DND-41 (cell line): Measurements from ENCODE around the gene ADRB1.

Experiments
- ATAC-seq: fragments of 200-7000 bp; cut with Tn5 transposase; 3 replicates; pipeline ENCODE4 v1.9.1; 2021; ENCODE audit warnings: low read depth; ENCODE audit not compliant: insufficient read depth
- DNase-seq: peaks from one replicate; pipeline ENCODE4 v3.0.0-alpha.2; 2020
- H2AFZ ChIP-seq: 2 replicates; pipeline ENCODE4 v1.6.0; 2012; ENCODE audit warnings: low read depth, low read length
- H3K27ac ChIP-seq: 2 replicates; pipeline ENCODE4 v1.5.1; 2012; ENCODE audit warnings: low read length, inconsistent platforms
- H3K27me3 ChIP-seq: fragments of 200-600 bp; sonication (generic); 2 replicates; pipeline ENCODE4 v1.6.0; 2012; ENCODE audit warnings: low read length, mild to moderate bottlenecking, inconsistent platforms; ENCODE audit not compliant: insufficient read depth, poor library complexity
- H3K36me3 ChIP-seq: 2 replicates; pipeline ENCODE4 v1.5.1; 2012; ENCODE audit warnings: low read length, inconsistent platforms; ENCODE audit not compliant: insufficient read depth
- H3K4me1 ChIP-seq: 2 replicates; pipeline ENCODE4 v1.5.1; 2012; ENCODE audit warnings: mild to moderate bottlenecking, low read length; ENCODE audit not compliant: insufficient read depth
- H3K4me2 ChIP-seq: 2 replicates; pipeline ENCODE4 v1.6.0; 2012; ENCODE audit warnings: mild to moderate bottlenecking, moderate library complexity, low read length, inconsistent platforms; ENCODE audit not compliant: insufficient read depth
- H3K4me3 ChIP-seq, 2 experiments: fragments of 200-600 bp in 1 of 2; shearing (Covaris generic) in 1 of 2; 2 replicates each; pipeline ENCODE4 v1.5.1; 2012 to 2016; ENCODE audit warnings: inconsistent platforms in 2 of 2, low read length in 2 of 2, mild to moderate bottlenecking in 2 of 2, low read depth in 1 of 2, moderate library complexity in 1 of 2
- H3K79me2 ChIP-seq: 2 replicates; pipeline ENCODE4 v1.6.0; 2012; ENCODE audit warnings: low read length, inconsistent platforms; ENCODE audit not compliant: insufficient read depth
- H3K9ac ChIP-seq: 2 replicates; pipeline ENCODE4 v1.6.0; 2012; ENCODE audit warnings: low read depth, mild to moderate bottlenecking, inconsistent platforms, low read length, moderate library complexity
- H3K9me3 ChIP-seq: 2 replicates; pipeline ENCODE4 v1.5.1; 2012; ENCODE audit warnings: low read length, moderate library complexity, mild to moderate bottlenecking, inconsistent platforms; ENCODE audit not compliant: insufficient read depth, severe bottlenecking
- H4K20me1 ChIP-seq: 2 replicates; pipeline ENCODE4 v1.6.0; 2012; ENCODE audit warnings: low read length; ENCODE audit not compliant: insufficient read depth
- EZH2 ChIP-seq: IDR thresholded peaks from 3 replicates; pipeline ENCODE4 v1.6.1; 2012; ENCODE audit warnings: borderline replicate concordance, low read depth, mild to moderate bottlenecking, moderate library complexity, low read length, inconsistent platforms; ENCODE audit not compliant: severe bottlenecking
- TF ChIP-seq, protein P1 (sequence below): IDR thresholded peaks from 2 replicates; pipeline ENCODE4 v1.5.1; 2012; ENCODE audit warnings: borderline replicate concordance, low read length, moderate library complexity, mild to moderate bottlenecking; ENCODE audit not compliant: poor library complexity, severe bottlenecking; ENCODE audit errors: extremely low read depth

ADRB1 gene

DNA sequence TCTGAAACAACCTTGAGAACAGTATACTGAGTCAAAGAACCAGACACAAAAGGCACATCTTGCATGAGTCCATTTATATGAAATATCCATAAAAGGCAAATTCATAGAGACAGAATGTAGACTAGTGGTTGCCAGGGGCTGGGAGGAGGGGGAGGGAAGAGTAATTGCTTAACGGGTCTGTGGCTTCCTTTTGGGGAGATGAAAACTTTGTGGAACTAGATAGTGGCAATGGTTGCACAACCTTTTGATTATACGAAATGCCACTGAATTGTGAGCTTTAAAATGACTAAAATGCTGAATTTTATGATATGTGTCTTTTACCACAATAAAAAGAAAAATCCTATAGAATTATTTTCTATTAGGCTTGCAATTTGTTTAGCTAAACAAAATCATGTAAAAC, 16.8 kb downstream of the ADRB1 start:
- Histone ChIP-seq H2AFZ (0 out of 2 replicates have a peak overlapping the region, but pooled peaks have one; percentile 1), H3K4me2 (peak overlapping the region; percentile 35; the same call in 1 of the 2 replicates), H3K27me3 (no peaks in the 10 kb centered on the region), H3K9ac (no peak overlapping the region), H4K20me1 (no peaks in the 10 kb centered on the region), H3K9me3 (no peaks in the 10 kb centered on the region), H3K4me1 (peaks cover 25% of the 10 kb centered on the region), H3K27ac (peak overlapping the region; percentile 59), H3K4me3 (no peak overlapping the region), H3K36me3 (no peaks in the 10 kb centered on the region), H3K79me2 (no peaks in the 10 kb centered on the region)
- DNase-seq = peak; percentile 71
- ATAC-seq = peak; percentile 98
- no peak for TF ChIP-seq EZH2
- TF ChIP-seq, protein P1, sequence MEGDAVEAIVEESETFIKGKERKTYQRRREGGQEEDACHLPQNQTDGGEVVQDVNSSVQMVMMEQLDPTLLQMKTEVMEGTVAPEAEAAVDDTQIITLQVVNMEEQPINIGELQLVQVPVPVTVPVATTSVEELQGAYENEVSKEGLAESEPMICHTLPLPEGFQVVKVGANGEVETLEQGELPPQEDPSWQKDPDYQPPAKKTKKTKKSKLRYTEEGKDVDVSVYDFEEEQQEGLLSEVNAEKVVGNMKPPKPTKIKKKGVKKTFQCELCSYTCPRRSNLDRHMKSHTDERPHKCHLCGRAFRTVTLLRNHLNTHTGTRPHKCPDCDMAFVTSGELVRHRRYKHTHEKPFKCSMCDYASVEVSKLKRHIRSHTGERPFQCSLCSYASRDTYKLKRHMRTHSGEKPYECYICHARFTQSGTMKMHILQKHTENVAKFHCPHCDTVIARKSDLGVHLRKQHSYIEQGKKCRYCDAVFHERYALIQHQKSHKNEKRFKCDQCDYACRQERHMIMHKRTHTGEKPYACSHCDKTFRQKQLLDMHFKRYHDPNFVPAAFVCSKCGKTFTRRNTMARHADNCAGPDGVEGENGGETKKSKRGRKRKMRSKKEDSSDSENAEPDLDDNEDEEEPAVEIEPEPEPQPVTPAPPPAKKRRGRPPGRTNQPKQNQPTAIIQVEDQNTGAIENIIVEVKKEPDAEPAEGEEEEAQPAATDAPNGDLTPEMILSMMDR = no peak

DNA sequence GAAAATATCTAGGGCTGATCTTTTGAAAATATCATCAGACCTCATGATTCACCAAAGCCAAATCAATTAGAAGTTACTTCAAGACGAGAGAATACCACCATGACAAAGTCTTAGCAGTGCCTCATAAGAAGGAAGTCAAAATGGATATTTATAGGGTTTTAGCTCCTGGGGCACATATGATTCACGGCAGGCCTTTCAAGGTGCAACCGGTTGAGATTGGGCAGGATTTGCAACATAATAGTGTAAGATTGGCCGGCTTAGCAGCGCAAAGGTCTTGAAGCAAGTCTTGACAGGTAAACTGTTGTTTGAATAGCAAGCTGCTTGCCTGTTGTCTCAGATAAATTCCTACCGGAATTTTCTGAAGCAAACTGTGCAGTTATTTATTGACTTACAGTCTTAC, 17.5 kb downstream of the ADRB1 start:
- Histone ChIP-seq H3K36me3 (no peaks in the 10 kb centered on the region), H3K27me3 (no peaks in the 10 kb centered on the region), H2AFZ (no peak overlapping the region), H3K4me3 (no peak overlapping the region), H3K9me3 (no peaks in the 10 kb centered on the region), H3K79me2 (no peaks in the 10 kb centered on the region), H3K9ac (no peak overlapping the region), H3K4me1 (peaks cover 25% of the 10 kb centered on the region), H3K4me2 (peak overlapping the region; percentile 35; the same call in 1 of the 2 replicates), H3K27ac (peak overlapping the region; percentile 59), H4K20me1 (no peaks in the 10 kb centered on the region)
- no peak for ATAC-seq
- DNase-seq = no peak
- TF ChIP-seq, protein P1 = no peak
- TF ChIP-seq EZH2 = no peak

DNA sequence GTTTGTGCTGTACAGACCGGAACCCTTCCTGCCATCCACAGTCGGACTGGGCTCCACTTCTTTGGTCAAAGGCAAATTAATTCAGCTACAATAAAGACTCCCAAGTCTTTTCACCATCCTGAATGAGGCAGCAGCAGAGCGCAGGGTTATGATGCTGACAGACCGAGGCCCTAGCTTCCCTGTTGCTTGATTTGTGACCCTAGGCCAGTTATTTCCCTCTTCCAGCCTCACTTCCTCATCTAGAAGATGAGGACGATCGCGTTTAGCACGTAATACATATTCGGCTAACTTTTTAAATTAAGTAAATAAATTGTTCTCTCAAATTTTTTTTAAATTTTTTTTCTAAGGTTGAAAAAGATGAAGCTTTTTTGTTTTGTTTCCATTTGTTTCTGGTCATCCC, 18.1 kb downstream of the ADRB1 start:
- Histone ChIP-seq H3K79me2 (no peaks in the 10 kb centered on the region), H3K36me3 (no peaks in the 10 kb centered on the region), H3K9me3 (no peaks in the 10 kb centered on the region), H3K27me3 (no peaks in the 10 kb centered on the region), H2AFZ (no peak overlapping the region), H3K4me2 (no peak overlapping the region), H4K20me1 (no peaks in the 10 kb centered on the region), H3K27ac (no peak overlapping the region), H3K4me3 (no peak overlapping the region), H3K9ac (no peak overlapping the region), H3K4me1 (peaks cover 25% of the 10 kb centered on the region)
- DNase-seq (no peak), ATAC-seq (no peak)
- TF ChIP-seq, protein P1 = no peak
- TF ChIP-seq EZH2 = no peak
